Endothelial cell of umbilical vein (primary cell): Measurements from ENCODE around the gene MED14. TPM values are rescaled to one million over a fixed set of nuclear protein-coding genes. Genes with fewer than 3 reads are reported as not detected.

Source experiments
- BruUV-seq: library from RNA; stranded (reverse); fragments of 400-500 nt; replicated peaks from 2 replicates; lab custom pipeline; 2021; lab: Mats Ljungman, UMichigan
- CTCF ChIA-PET: fragments of 300-600, 350-600 bp; sonication (Branson Sonifier 250); formaldehyde crosslinking; loops from one replicate; lab custom pipeline; 2021; ENCODE audit warnings: antibody characterized with exemption, inconsistent platforms; lab: Charles Lee
- POLR2A ChIA-PET: fragments of 300-600, 350-600 bp; sonication (Branson Sonifier 250); formaldehyde crosslinking; loops from one replicate; lab custom pipeline; 2021; ENCODE audit warnings: antibody characterized with exemption, inconsistent platforms; lab: Charles Lee
- DNase-seq: peaks from one replicate; pipeline ENCODE4 v3.0.0-alpha.2; 2011; ENCODE audit warnings: low read depth, low spot score
- FAIRE-seq: peaks from 2 replicates; lab custom pipeline; 2011; peaks lifted over from hg19 to GRCh38; lab: Jason Lieb, UNC
- H2AFZ ChIP-seq: 2 replicates; pipeline ENCODE4 v1.6.0; 2012; ENCODE audit warnings: low read depth, low read length, control low read depth, inconsistent platforms
- H3K27ac ChIP-seq: 2 replicates; pipeline ENCODE4 v1.5.1; 2011; ENCODE audit warnings: low read depth, mild to moderate bottlenecking, control low read depth, low read length, moderate library complexity; ENCODE audit not compliant: insufficient read depth
- H3K27me3 ChIP-seq, 2 experiments: 2 replicates each; pipeline versions ENCODE4 v1.6.0 to v1.6.1; 2011; ENCODE audit warnings: low read length in 2 of 2, mixed read lengths in 1 of 2; ENCODE audit not compliant: control insufficient read depth in 2 of 2, insufficient read depth in 2 of 2
- H3K36me3 ChIP-seq, 2 experiments: 2 replicates in 1 of 2; 3 replicates in 1 of 2; pipeline ENCODE4 v1.5.1; 2011; ENCODE audit warnings: low read length in 2 of 2, mild to moderate bottlenecking in 1 of 2, moderate library complexity in 1 of 2; ENCODE audit not compliant: control insufficient read depth in 2 of 2, insufficient read depth in 2 of 2; ENCODE audit errors: extremely low read depth in 1 of 2
- H3K4me1 ChIP-seq: 3 replicates; pipeline ENCODE4 v1.5.1; 2011; ENCODE audit warnings: mild to moderate bottlenecking, low read length; ENCODE audit not compliant: control insufficient read depth, insufficient read depth; ENCODE audit errors: extremely low read depth
- H3K4me2 ChIP-seq: 2 replicates; pipeline ENCODE4 v1.6.1; 2011; ENCODE audit warnings: low read length, control low read depth, mixed read lengths; ENCODE audit not compliant: insufficient read depth
- H3K4me3 ChIP-seq, 3 experiments: fragments of 200-600 bp in 1 of 3; sonication (generic), shearing (Covaris generic) in 1 of 3; replicated peaks in 1 of 3; 2 replicates each; pipeline ENCODE4 v1.5.1; 2011 to 2016; ENCODE audit warnings: control low read depth in 3 of 3, low read length in 3 of 3, mild to moderate bottlenecking in 2 of 3, inconsistent platforms in 1 of 3, low read depth in 1 of 3, moderate library complexity in 1 of 3; ENCODE audit not compliant: insufficient read depth in 1 of 3
- H3K79me2 ChIP-seq: 2 replicates; pipeline ENCODE4 v1.6.0; 2012; ENCODE audit warnings: low read length, inconsistent platforms; ENCODE audit not compliant: control insufficient read depth, insufficient read depth
- H3K9ac ChIP-seq: replicated peaks from 2 replicates; pipeline ENCODE3; 2011; ENCODE audit warnings: low read length, control low read depth; ENCODE audit not compliant: insufficient read depth; ENCODE audit errors: extremely low read depth
- H3K9me1 ChIP-seq: replicated peaks from 3 replicates; pipeline ENCODE4 v1.6.0; 2011; ENCODE audit warnings: mild to moderate bottlenecking, low read length; ENCODE audit not compliant: control insufficient read depth, insufficient read depth; ENCODE audit errors: extremely low read depth
- H3K9me3 ChIP-seq: replicated peaks from 2 replicates; pipeline ENCODE4 v1.5.1; 2012; ENCODE audit warnings: low read length, inconsistent platforms; ENCODE audit not compliant: control insufficient read depth, insufficient read depth
- H4K20me1 ChIP-seq: replicated peaks from 2 replicates; pipeline ENCODE3; 2011; ENCODE audit warnings: mild to moderate bottlenecking, low read length; ENCODE audit not compliant: control insufficient read depth, insufficient read depth; ENCODE audit errors: extremely low read depth
- EZH2 ChIP-seq: IDR thresholded peaks from 2 replicates; pipeline ENCODE4 v1.6.1; 2012; ENCODE audit warnings: borderline replicate concordance, low read depth, mild to moderate bottlenecking, moderate library complexity, low read length, inconsistent platforms; ENCODE audit not compliant: severe bottlenecking
- FOS ChIP-seq: IDR thresholded peaks from 2 replicates; pipeline ENCODE4 v1.6.1; 2011; ENCODE audit warnings: mild to moderate bottlenecking, low read length, moderate library complexity, borderline replicate concordance; ENCODE audit not compliant: insufficient read depth
- JUN ChIP-seq: IDR thresholded peaks from 2 replicates; pipeline ENCODE4 v1.6.1; 2011; ENCODE audit warnings: borderline replicate concordance, low read depth; ENCODE audit not compliant: insufficient read length, insufficient read depth
- MYC ChIP-seq: IDR thresholded peaks from one replicate; pipeline ENCODE4 v1.6.1; 2011; ENCODE audit warnings: mild to moderate bottlenecking, low read depth, low read length
- dilution Hi-C: fragments of 300-500 bp; cut with MboI; formaldehyde crosslinking; loops from one replicate; pipeline ENCODE4 v1.15.0; 2019; ENCODE audit warnings: low sequenced_read_pairs; ENCODE audit not compliant: extremely low pct_ligation_motif_present
- intact Hi-C: fragments of 100-400 bp; cut with micrococcal nuclease; formaldehyde crosslinking; loops from one replicate; pipeline ENCODE4 v1.10.0; 2022
- polyA plus RNA-seq, 4 experiments: library from polyadenylated mRNA; depleted of rRNA in 3 of 4; stranded (reverse) in 3 of 4; unstranded in 1 of 4; fragments of >200 nt; gene quantifications; 2 replicates each; pipeline versions ENCODE4 v1.2.1 to v1.2.3, GENCODE V29; 2011 to 2012; ENCODE audit warnings: missing spikeins in 1 of 4
- total RNA-seq: library from RNA; stranded (reverse); gene quantifications from 2 replicates; pipeline ENCODE4 v1.2.3, GENCODE V29; 2021
- TF ChIP-seq, protein P1 (sequence below): IDR thresholded peaks from 2 replicates; pipeline ENCODE4 v1.6.1; 2011; ENCODE audit not compliant: insufficient read depth, insufficient read length
- TF ChIP-seq, protein P2 (sequence below), 2 donors: IDR thresholded peaks; 1 replicate in 1 of 2; 2 replicates in 1 of 2; pipeline ENCODE4 v1.5.1; 2011; ENCODE audit warnings: low read length in 2 of 2, mild to moderate bottlenecking in 2 of 2, moderate library complexity in 2 of 2, control low read depth in 1 of 2, inconsistent platforms in 1 of 2, low read depth in 1 of 2; ENCODE audit not compliant: insufficient read depth in 1 of 2; ENCODE audit errors: extremely low read depth in 1 of 2

The MED14 gene
- total and polyA plus RNA-seq, 2 donors (not counting 3 experiments of a cell fraction or from before 2014, with no cell fraction given) = 25.6 to 55.8 TPM

DNA sequence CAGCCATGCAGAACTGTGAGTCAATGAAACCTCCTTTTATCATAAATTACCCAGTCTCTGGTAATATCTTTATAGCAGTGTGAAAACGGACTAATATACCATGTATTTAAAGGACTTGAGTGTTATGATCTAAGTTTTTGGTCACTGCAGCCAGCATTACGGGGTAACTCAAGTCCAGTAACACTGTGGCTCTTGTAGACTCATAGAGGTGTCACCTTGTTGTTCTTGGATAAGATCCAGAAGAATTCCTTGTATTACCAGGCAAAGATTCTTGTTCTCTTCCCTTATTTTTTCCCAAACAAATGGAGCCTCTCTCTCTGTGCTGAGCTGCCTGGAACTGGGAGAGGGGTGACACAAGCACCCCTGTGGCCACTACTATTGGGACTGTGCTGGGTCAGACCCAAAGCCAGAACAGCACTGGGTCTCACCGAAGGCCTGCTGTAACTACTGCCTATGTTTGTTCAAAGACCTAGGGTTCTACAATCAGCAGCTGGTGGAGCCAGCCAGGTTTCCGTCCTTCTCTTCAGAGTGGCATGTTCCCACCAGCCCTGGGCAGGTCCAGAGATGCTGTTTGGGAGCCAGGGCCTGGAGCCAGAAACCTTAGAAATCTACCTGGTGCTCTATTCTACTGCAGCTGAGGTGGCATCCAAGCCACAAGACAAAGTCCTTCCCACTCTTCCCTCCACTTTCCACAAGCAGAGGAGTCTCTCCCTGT is 43.7 kb upstream of the MED14 start:
- no TSS peak for BruUV-seq
- POLR2A ChIA-PET = interaction anchor here (0.7 kb wide), 1 partner anchor 306 kb away, joined by 4 read pairs; no protein-coding TSS in a partner anchor
- peaks cover 14% of the 10 kb centered on the region for H3K4me1 ChIP-seq
- H3K9me1 ChIP-seq = no peaks in the 10 kb centered on the region
- no peaks in the 10 kb centered on the region for H3K27me3 ChIP-seq
- no peaks in the 10 kb centered on the region for H3K36me3 ChIP-seq
- no peaks in the 10 kb centered on the region for H3K9me3 ChIP-seq
- dilution Hi-C loops = no loop called here
- TF ChIP-seq JUN = peak; percentile 12
- TF ChIP-seq, protein P1, sequence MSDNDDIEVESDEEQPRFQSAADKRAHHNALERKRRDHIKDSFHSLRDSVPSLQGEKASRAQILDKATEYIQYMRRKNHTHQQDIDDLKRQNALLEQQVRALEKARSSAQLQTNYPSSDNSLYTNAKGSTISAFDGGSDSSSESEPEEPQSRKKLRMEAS = no peak
- peak; percentile 49 for TF ChIP-seq FOS
- FAIRE-seq (peak; percentile 86), DNase-seq (peak; percentile 51)
- intact Hi-C loops = no loop called here
- no peak overlapping the region for H3K27ac ChIP-seq
- H3K4me3 ChIP-seq = no peak overlapping the region
- no peak overlapping the region for H3K9ac ChIP-seq
- CTCF ChIA-PET = no interaction called here
- no peak overlapping the region for H3K4me2 ChIP-seq
- H2AFZ ChIP-seq = no peak overlapping the region
- H4K20me1 ChIP-seq = no peaks in the 10 kb centered on the region
- H3K79me2 ChIP-seq = no peaks in the 10 kb centered on the region

DNA sequence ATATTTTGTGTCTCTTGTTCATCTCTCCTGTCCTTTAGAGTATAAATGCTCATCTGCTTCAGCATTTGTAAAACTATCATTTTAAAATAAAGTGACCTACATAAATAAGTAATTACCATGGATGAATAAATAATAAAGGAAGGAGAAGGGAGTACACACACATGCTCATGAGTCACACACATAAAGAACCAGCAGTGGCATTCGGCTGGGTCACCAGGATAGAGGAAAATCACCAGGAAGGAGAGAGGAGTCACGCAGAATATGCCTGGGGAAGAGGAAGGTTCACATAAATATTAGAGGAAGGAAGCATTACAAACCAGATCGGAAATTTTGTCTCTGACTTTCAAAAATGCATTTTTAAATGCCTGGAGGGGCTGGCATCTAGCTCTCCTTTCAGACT is 38.5 kb upstream of the MED14 start:
- CTCF ChIA-PET = interaction anchor here (1.1 kb wide), 1 partner anchor 20 kb away, joined by 5 read pairs; no protein-coding TSS in a partner anchor
- Histone ChIP-seq H2AFZ (peak overlapping the region; percentile 48), H3K9me1 (no peaks in the 10 kb centered on the region), H3K79me2 (no peaks in the 10 kb centered on the region), H3K27ac (peak overlapping the region; percentile 94), H3K27me3 (no peaks in the 10 kb centered on the region), H3K9me3 (no peaks in the 10 kb centered on the region), H4K20me1 (no peaks in the 10 kb centered on the region), H3K4me2 (peak overlapping the region; percentile 88), H3K9ac (peak overlapping the region; percentile 51), H3K4me1 (peaks cover 23% of the 10 kb centered on the region), H3K36me3 (no peaks in the 10 kb centered on the region), H3K4me3 (peak overlapping the region in 1 of 3 experiments; percentile 23)
- peak; percentile 89 for DNase-seq
- dilution Hi-C loops (no loop called here), intact Hi-C loops (loop anchor here (1.0 kb wide), 1 partner anchor 39 kb away; the partner anchor contains the start of gene MED14)
- FAIRE-seq = peak; percentile 74
- POLR2A ChIA-PET = no interaction called here
- no peak for TF ChIP-seq EZH2
- no peak for TF ChIP-seq MYC
- peak; percentile 68 for TF ChIP-seq FOS
- TF ChIP-seq, protein P2, sequence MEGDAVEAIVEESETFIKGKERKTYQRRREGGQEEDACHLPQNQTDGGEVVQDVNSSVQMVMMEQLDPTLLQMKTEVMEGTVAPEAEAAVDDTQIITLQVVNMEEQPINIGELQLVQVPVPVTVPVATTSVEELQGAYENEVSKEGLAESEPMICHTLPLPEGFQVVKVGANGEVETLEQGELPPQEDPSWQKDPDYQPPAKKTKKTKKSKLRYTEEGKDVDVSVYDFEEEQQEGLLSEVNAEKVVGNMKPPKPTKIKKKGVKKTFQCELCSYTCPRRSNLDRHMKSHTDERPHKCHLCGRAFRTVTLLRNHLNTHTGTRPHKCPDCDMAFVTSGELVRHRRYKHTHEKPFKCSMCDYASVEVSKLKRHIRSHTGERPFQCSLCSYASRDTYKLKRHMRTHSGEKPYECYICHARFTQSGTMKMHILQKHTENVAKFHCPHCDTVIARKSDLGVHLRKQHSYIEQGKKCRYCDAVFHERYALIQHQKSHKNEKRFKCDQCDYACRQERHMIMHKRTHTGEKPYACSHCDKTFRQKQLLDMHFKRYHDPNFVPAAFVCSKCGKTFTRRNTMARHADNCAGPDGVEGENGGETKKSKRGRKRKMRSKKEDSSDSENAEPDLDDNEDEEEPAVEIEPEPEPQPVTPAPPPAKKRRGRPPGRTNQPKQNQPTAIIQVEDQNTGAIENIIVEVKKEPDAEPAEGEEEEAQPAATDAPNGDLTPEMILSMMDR (IDR thresholded peaks at IDR 0.05; ENCODE audit: extremely low read depth in 1 of 2, insufficient read depth in 1 of 2, low read depth in 1 of 2, low read length in 2 of 2) = no peak
- TF ChIP-seq JUN = peak; percentile 58
- TF ChIP-seq, protein P1 = no peak
- BruUV-seq = no TSS peak
